Mesenchymal stem cell (in vitro differentiated cells and primary cell): ENCODE measurements around the gene LRFN4.
A peak's percentile ranks its signal among the peaks of the same experiment; 100 is the strongest.

ENCODE experiments used
- DNase-seq: peaks from one replicate; pipeline ENCODE4 v3.0.0-alpha.2; 2013
- H2AFZ ChIP-seq: one replicate; pipeline ENCODE4 v1.6.1; 2013; ENCODE audit warnings: low read depth, mild to moderate bottlenecking, control low read depth, inconsistent platforms, low read length, moderate library complexity
- H2AK5ac ChIP-seq: 2 replicates; pipeline ENCODE4 v1.6.1; 2013; ENCODE audit warnings: low read length, moderate library complexity, mild to moderate bottlenecking, inconsistent platforms; ENCODE audit not compliant: severe bottlenecking
- H2BK120ac ChIP-seq: one replicate; pipeline ENCODE4 v1.6.1; 2013; ENCODE audit warnings: low read depth, mild to moderate bottlenecking, inconsistent platforms, low read length, moderate library complexity
- H2BK12ac ChIP-seq, 2 experiments: one replicate each; pipeline ENCODE4 v1.6.1; 2013; ENCODE audit warnings: inconsistent platforms in 2 of 2, low read length in 2 of 2, mild to moderate bottlenecking in 2 of 2, moderate library complexity in 2 of 2, control low read depth in 1 of 2
- H2BK15ac ChIP-seq: one replicate; pipeline ENCODE4 v1.6.1; 2013; ENCODE audit warnings: mild to moderate bottlenecking, low read depth, inconsistent platforms; ENCODE audit not compliant: poor library complexity, severe bottlenecking
- H2BK5ac ChIP-seq: 2 replicates; pipeline ENCODE4 v1.6.1; 2013; ENCODE audit warnings: low read depth, mild to moderate bottlenecking, low read length, control low read depth, inconsistent platforms; ENCODE audit not compliant: poor library complexity, severe bottlenecking
- H3K14ac ChIP-seq, 2 experiments: one replicate each; pipeline ENCODE4 v1.6.1; 2013; ENCODE audit warnings: inconsistent platforms in 2 of 2, low read length in 2 of 2, control low read depth in 1 of 2, mild to moderate bottlenecking in 1 of 2, moderate library complexity in 1 of 2
- H3K18ac ChIP-seq, 2 experiments: one replicate each; pipeline ENCODE4 v1.6.1; 2013; ENCODE audit warnings: inconsistent platforms in 2 of 2, low read length in 2 of 2, control low read depth in 1 of 2, low read depth in 1 of 2, mild to moderate bottlenecking in 1 of 2
- H3K23ac ChIP-seq, 2 experiments: one replicate each; pipeline ENCODE4 v1.6.1; 2013; ENCODE audit warnings: inconsistent platforms in 2 of 2, low read length in 2 of 2, mild to moderate bottlenecking in 2 of 2, moderate library complexity in 2 of 2, control low read depth in 1 of 2
- H3K27ac ChIP-seq: 2 replicates; pipeline ENCODE4 v1.5.1; 2013; ENCODE audit warnings: mild to moderate bottlenecking, moderate library complexity, low read length, control low read depth, inconsistent platforms; ENCODE audit not compliant: poor library complexity, severe bottlenecking
- H3K27me3 ChIP-seq, 2 experiments: 2 replicates each; pipeline versions ENCODE4 v1.6.1 to v1.7.0; 2013; ENCODE audit warnings: low read length in 2 of 2, mild to moderate bottlenecking in 2 of 2, moderate library complexity in 2 of 2, control low read depth in 1 of 2, inconsistent platforms in 1 of 2; ENCODE audit not compliant: control insufficient read depth in 1 of 2, insufficient read depth in 1 of 2
- H3K36me3 ChIP-seq, 2 experiments: 2 replicates each; pipeline versions ENCODE4 v1.6.1 to v1.7.0; 2013; ENCODE audit warnings: low read length in 2 of 2, control low read depth in 1 of 2, inconsistent platforms in 1 of 2, low read depth in 1 of 2, mild to moderate bottlenecking in 1 of 2; ENCODE audit not compliant: insufficient read depth in 2 of 2, control insufficient read depth in 1 of 2
- H3K4ac ChIP-seq, 2 experiments: one replicate each; pipeline ENCODE4 v1.6.1; 2013; ENCODE audit warnings: inconsistent platforms in 2 of 2, low read length in 2 of 2, mild to moderate bottlenecking in 2 of 2, moderate library complexity in 2 of 2, control low read depth in 1 of 2, low read depth in 1 of 2
- H3K4me1 ChIP-seq: 2 replicates; pipeline ENCODE4 v1.6.1; 2013; ENCODE audit warnings: low read depth, low read length, control low read depth; ENCODE audit not compliant: control insufficient read depth, insufficient read depth
- H3K4me2 ChIP-seq: 2 replicates; pipeline ENCODE4 v1.6.1; 2013; ENCODE audit warnings: low read length, mild to moderate bottlenecking, inconsistent platforms; ENCODE audit not compliant: poor library complexity, severe bottlenecking
- H3K4me3 ChIP-seq, 2 experiments: 2 replicates each; pipeline versions ENCODE4 v1.5.1 to v1.7.0; 2013; ENCODE audit warnings: low read length in 2 of 2, mild to moderate bottlenecking in 2 of 2, control low read depth in 1 of 2, low read depth in 1 of 2; ENCODE audit not compliant: insufficient read depth in 1 of 2
- H3K79me1 ChIP-seq: replicated peaks from 2 replicates; pipeline ENCODE4 v1.6.1; 2013; ENCODE audit warnings: mild to moderate bottlenecking, control low read depth, low read length, inconsistent platforms; ENCODE audit not compliant: poor library complexity, severe bottlenecking
- H3K9ac ChIP-seq: 2 replicates; pipeline ENCODE4 v1.7.0; 2013; ENCODE audit warnings: mild to moderate bottlenecking, low read length, moderate library complexity
- H3K9me3 ChIP-seq: 2 replicates; pipeline ENCODE4 v1.7.0; 2013; ENCODE audit warnings: mild to moderate bottlenecking, low read length; ENCODE audit not compliant: control insufficient read depth
- H4K8ac ChIP-seq: one replicate; pipeline ENCODE4 v1.6.1; 2013; ENCODE audit warnings: inconsistent platforms, mild to moderate bottlenecking, low read length, moderate library complexity
- H4K91ac ChIP-seq: one replicate; pipeline ENCODE4 v1.6.1; 2013; ENCODE audit warnings: mild to moderate bottlenecking, low read length, inconsistent platforms
- WGBS: methylation state at CpG from one replicate; pipeline ENCODE4 v1.1.7; 2013; ENCODE audit warnings: mixed read lengths; 5-methylcytosine and 5-hydroxymethylcytosine counted together

Gene LRFN4

GRCh38 chr11:66842896-66843775, 13.7 kb upstream of the LRFN4 start, which contains the start of gene RCE1:
Gene RCE1, plus strand, starts transcription at chr11:66843441. Its CDS starts 15 bp downstream, at chr11:66843456.
- peak within 1 kb of the TSS; percentile 99 for H2AFZ ChIP-seq
- no peaks in the 10 kb centered on the region for H3K9me3 ChIP-seq
- H3K4me2 ChIP-seq = peak within 1 kb of the TSS; percentile 78

GRCh38 chr11:66843776-66844495, 12.9 kb upstream of the LRFN4 start:
- peak overlapping the region; percentile 100 for H3K9ac ChIP-seq
- peaks cover 39% of the 10 kb centered on the region for H3K79me1 ChIP-seq
- peak overlapping the region; percentile 72 to 82 for H3K4ac ChIP-seq
- H2BK120ac ChIP-seq = peak overlapping the region; percentile 65
- H4K8ac ChIP-seq = peak overlapping the region; percentile 90
- H2AFZ ChIP-seq = peak overlapping the region; percentile 87
- H2AK5ac ChIP-seq = no peak overlapping the region
- no peak overlapping the region for H2BK15ac ChIP-seq
- H3K36me3 ChIP-seq = peaks cover 43 to 55% of the 10 kb centered on the region in 2 experiments
- H3K27ac ChIP-seq = no peak overlapping the region
- peak overlapping the region; percentile 78 for H3K4me2 ChIP-seq
- H3K23ac ChIP-seq = peak overlapping the region in 1 of 2 experiments; percentile 29
- peaks cover 21% of the 10 kb centered on the region for H3K4me1 ChIP-seq
- 26% methylated on average over 16 of the region's 16 CpGs for WGBS
- no peak overlapping the region for H2BK12ac ChIP-seq
- no peak overlapping the region for H2BK5ac ChIP-seq
- peak overlapping the region; percentile 90 to 100 for H3K4me3 ChIP-seq
- H3K18ac ChIP-seq = peak overlapping the region; percentile 91 to 98
- H3K9me3 ChIP-seq = no peaks in the 10 kb centered on the region
- peak overlapping the region in 1 of 2 experiments; percentile 76 for H3K14ac ChIP-seq
- no peaks in the 10 kb centered on the region for H3K27me3 ChIP-seq
- H4K91ac ChIP-seq = peak overlapping the region; percentile 97
- no peak for DNase-seq

More at GRCh38 chr11:66842896-66843775, 13.7 kb upstream of the LRFN4 start, which contains the start of gene RCE1:
- Histone ChIP-seq H2BK120ac (peak within 1 kb of the TSS; percentile 69), H3K4me1 (peaks cover 20% of the 10 kb centered on the region), H3K4me3 (peak within 1 kb of the TSS; percentile 90 to 100), H3K27ac (peak within 1 kb of the TSS; percentile 92), H2AK5ac (peak within 1 kb of the TSS; percentile 61), H3K36me3 (peaks cover 40 to 54% of the 10 kb centered on the region in 2 experiments), H3K79me1 (peaks cover 43% of the 10 kb centered on the region), H3K27me3 (no peaks in the 10 kb centered on the region), H2BK12ac (peak within 1 kb of the TSS in 1 of 2 experiments; percentile 34), H3K18ac (peak within 1 kb of the TSS; percentile 91 to 99), H2BK5ac (peak within 1 kb of the TSS; percentile 95), H2BK15ac (peak within 1 kb of the TSS; percentile 88), H3K9ac (peak within 1 kb of the TSS; percentile 100), H4K8ac (peak within 1 kb of the TSS; percentile 90), H3K14ac (peak within 1 kb of the TSS in 1 of 2 experiments; percentile 95), H3K23ac (peak within 1 kb of the TSS in 1 of 2 experiments; percentile 74), H3K4ac (peak within 1 kb of the TSS; percentile 96 to 98), H4K91ac (peak within 1 kb of the TSS; percentile 97)
- peak; percentile 88 for DNase-seq
- WGBS = under 1% methylated on average over 82 of the region's 98 CpGs

GRCh38 chr11:66844496-66845142, 12.2 kb upstream of the LRFN4 start:
- H3K4me1 ChIP-seq = peaks cover 21% of the 10 kb centered on the region
- H2BK12ac ChIP-seq = no peak overlapping the region
- H4K8ac ChIP-seq = peak overlapping the region; percentile 10
- peaks cover 43 to 57% of the 10 kb centered on the region in 2 experiments for H3K36me3 ChIP-seq
- H3K4me3 ChIP-seq = peak overlapping the region in 1 of 2 experiments; percentile 100
- H3K9ac ChIP-seq = peak overlapping the region; percentile 100
- no peak overlapping the region for H4K91ac ChIP-seq
- H3K27ac ChIP-seq = no peak overlapping the region
- no peak overlapping the region for H2AK5ac ChIP-seq
- peaks cover 37% of the 10 kb centered on the region for H3K79me1 ChIP-seq
- H3K23ac ChIP-seq = no peak overlapping the region
- H3K18ac ChIP-seq = no peak overlapping the region
- H3K14ac ChIP-seq = no peak overlapping the region
- no peak overlapping the region for H2BK5ac ChIP-seq
- no peak overlapping the region for H3K4ac ChIP-seq
- H3K27me3 ChIP-seq = no peaks in the 10 kb centered on the region
- H3K9me3 ChIP-seq = no peaks in the 10 kb centered on the region
- no peak for DNase-seq
- H2BK120ac ChIP-seq = no peak overlapping the region
- no peak overlapping the region for H2BK15ac ChIP-seq
- 95% methylated on average over 12 of the region's 12 CpGs for WGBS
- peak overlapping the region; percentile 78 for H3K4me2 ChIP-seq
- no peak overlapping the region for H2AFZ ChIP-seq
